PC-3 (cell line): ENCODE measurements around the gene CCNB2. TPM values are rescaled to one million over a fixed set of nuclear protein-coding genes. Genes with fewer than 3 reads are reported as not detected.

Source experiments
- ATAC-seq: fragments of 200-7000 bp; cut with Tn5 transposase; 2 replicates; pipeline ENCODE4 v1.9.1; 2020; ENCODE audit warnings: mild to moderate bottlenecking, moderate library complexity
- BruUV-seq: library from RNA; stranded (reverse); fragments of 400-500 nt; replicated peaks from 2 replicates; lab custom pipeline; 2021; lab: Mats Ljungman, UMichigan
- CTCF ChIA-PET: fragments of 300-600 bp; sonication (Branson Sonifier 250); formaldehyde crosslinking; loops from one replicate; lab custom pipeline; 2022; ENCODE audit warnings: antibody characterized with exemption; lab: Charles Lee
- POLR2A ChIA-PET: fragments of 300-600 bp; sonication (Branson Sonifier 250); formaldehyde crosslinking; loops from one replicate; lab custom pipeline; 2022; ENCODE audit warnings: antibody characterized with exemption; ENCODE audit not compliant: unreplicated experiment; lab: Charles Lee
- DNase-seq: peaks from one replicate; pipeline ENCODE4 v3.0.0-alpha.2; 2015
- H2AFZ ChIP-seq: fragments of 300-600 bp; sonication (generic); 2 replicates; pipeline ENCODE4 v1.6.0; 2016; ENCODE audit warnings: antibody characterized with exemption, low read length
- H3F3A ChIP-seq: fragments of 300-600 bp; sonication (generic); one replicate; pipeline ENCODE4 v1.6.0; 2017; ENCODE audit warnings: antibody characterized with exemption, low read length, control low read depth, mild to moderate bottlenecking; ENCODE audit not compliant: unreplicated experiment
- H3K27ac ChIP-seq: fragments of 300-600 bp; sonication (generic); 2 replicates; pipeline ENCODE4 v1.5.1; 2016; ENCODE audit warnings: mild to moderate bottlenecking, low read length
- H3K27me3 ChIP-seq: fragments of 300-600 bp; sonication (generic); 2 replicates; pipeline ENCODE4 v1.6.1; 2016; ENCODE audit warnings: low read length, mixed read lengths
- H3K36me3 ChIP-seq: fragments of 300-600 bp; sonication (generic); 2 replicates; pipeline ENCODE4 v1.6.1; 2016; ENCODE audit warnings: low read depth, mixed run types, low read length, mixed read lengths
- H3K4me1 ChIP-seq: fragments of 300-600 bp; sonication (generic); 2 replicates; pipeline ENCODE4 v1.5.1; 2016; ENCODE audit warnings: low read length; ENCODE audit not compliant: insufficient read depth
- H3K4me2 ChIP-seq: fragments of 300-600 bp; sonication (generic); 2 replicates; pipeline ENCODE4 v1.6.0; 2016; ENCODE audit warnings: low read length
- H3K4me3 ChIP-seq: fragments of 300-600 bp; sonication (generic); 2 replicates; pipeline ENCODE4 v1.5.1; 2016; ENCODE audit warnings: mild to moderate bottlenecking, low read length, mixed read lengths
- H3K79me2 ChIP-seq: fragments of 300-600 bp; sonication (generic); 2 replicates; pipeline ENCODE4 v1.6.1; 2017; ENCODE audit warnings: low read length, mixed read lengths
- H3K9ac ChIP-seq: fragments of 300-600 bp; sonication (generic); 2 replicates; pipeline ENCODE4 v1.6.0; 2016; ENCODE audit warnings: mild to moderate bottlenecking, low read length
- H3K9me2 ChIP-seq: fragments of 300-600 bp; sonication (generic); replicated peaks from 2 replicates; pipeline ENCODE4 v1.6.1; 2016; ENCODE audit warnings: mixed run types, low read length, mixed read lengths
- H3K9me3 ChIP-seq: fragments of 300-600 bp; sonication (generic); 2 replicates; pipeline ENCODE4 v1.6.1; 2016; ENCODE audit warnings: low read length, mixed read lengths
- H4K20me1 ChIP-seq: fragments of 300-600 bp; sonication (generic); 2 replicates; pipeline ENCODE4 v1.6.1; 2016; ENCODE audit warnings: low read length, mixed read lengths
- EZH2 ChIP-seq: fragments of 300-600 bp; sonication (generic); IDR thresholded peaks from one replicate; pipeline ENCODE4 v1.6.1; 2017; ENCODE audit warnings: antibody characterized with exemption, mild to moderate bottlenecking, low read length; ENCODE audit not compliant: unreplicated experiment
- EZH2phosphoT487 ChIP-seq: fragments of 300-600 bp; sonication (generic); IDR thresholded peaks from 2 replicates; pipeline ENCODE4 v1.6.1; 2018; ENCODE audit warnings: mild to moderate bottlenecking, antibody characterized with exemption, low read length, borderline replicate concordance
- intact Hi-C: fragments of 100-400 bp; cut with micrococcal nuclease; formaldehyde crosslinking; loops from 2 replicates; pipeline ENCODE4 v1.9.0; 2023
- total RNA-seq: library from RNA; depleted of rRNA; stranded (reverse); fragments of >200 nt; gene quantifications from 2 replicates; pipeline ENCODE4 v1.2.3, GENCODE V29; 2014
- TF ChIP-seq, protein P1 (sequence below): fragments of 300-600 bp; sonication (generic); conservative IDR thresholded peaks from 2 replicates; pipeline ENCODE4 v1.5.1; 2017; ENCODE audit warnings: antibody characterized with exemption, low read depth, mild to moderate bottlenecking, low read length

CCNB2 gene
- total RNA-seq, 1 experiment from 2014 or later, result 61.7 TPM

DNA sequence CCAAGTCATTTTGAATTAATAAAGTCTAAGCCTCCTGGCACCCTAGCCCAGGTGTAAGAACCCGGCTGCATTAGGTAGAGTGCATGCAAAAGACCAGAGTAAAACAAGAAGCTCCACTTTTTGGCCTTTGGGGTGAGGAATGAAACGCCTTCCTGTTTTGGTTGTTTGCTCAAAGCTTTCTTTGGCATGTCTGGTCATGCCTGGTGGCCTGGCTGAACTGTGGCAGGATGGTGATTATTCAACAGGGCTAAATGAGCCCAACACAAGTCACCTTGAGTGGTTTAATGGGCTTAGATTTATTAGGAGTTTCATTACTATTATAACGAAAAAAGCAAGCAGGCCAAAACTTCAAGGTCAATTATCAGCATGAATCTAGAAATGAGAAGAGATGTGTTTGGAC, 60.8 kb downstream of the CCNB2 start:
- Histone ChIP-seq H3K9ac (no peak overlapping the region), H3K36me3 (peaks cover 11% of the 10 kb centered on the region), H3K9me2 (no peaks in the 10 kb centered on the region), H2AFZ (no peak overlapping the region), H3K4me1 (peaks cover 26% of the 10 kb centered on the region), H3F3A (no peaks in the 10 kb centered on the region), H3K9me3 (no peaks in the 10 kb centered on the region), H4K20me1 (no peaks in the 10 kb centered on the region), H3K79me2 (no peaks in the 10 kb centered on the region), H3K27ac (no peak overlapping the region), H3K4me3 (no peak overlapping the region), H3K4me2 (no peak overlapping the region), H3K27me3 (no peaks in the 10 kb centered on the region)
- intact Hi-C loops, result no loop called here
- peak; percentile 23 for DNase-seq
- no TSS peak for BruUV-seq
- CTCF ChIA-PET, result no interaction called here
- POLR2A ChIA-PET, result no interaction called here
- ATAC-seq, result no peak
- TF ChIP-seq, protein P1, sequence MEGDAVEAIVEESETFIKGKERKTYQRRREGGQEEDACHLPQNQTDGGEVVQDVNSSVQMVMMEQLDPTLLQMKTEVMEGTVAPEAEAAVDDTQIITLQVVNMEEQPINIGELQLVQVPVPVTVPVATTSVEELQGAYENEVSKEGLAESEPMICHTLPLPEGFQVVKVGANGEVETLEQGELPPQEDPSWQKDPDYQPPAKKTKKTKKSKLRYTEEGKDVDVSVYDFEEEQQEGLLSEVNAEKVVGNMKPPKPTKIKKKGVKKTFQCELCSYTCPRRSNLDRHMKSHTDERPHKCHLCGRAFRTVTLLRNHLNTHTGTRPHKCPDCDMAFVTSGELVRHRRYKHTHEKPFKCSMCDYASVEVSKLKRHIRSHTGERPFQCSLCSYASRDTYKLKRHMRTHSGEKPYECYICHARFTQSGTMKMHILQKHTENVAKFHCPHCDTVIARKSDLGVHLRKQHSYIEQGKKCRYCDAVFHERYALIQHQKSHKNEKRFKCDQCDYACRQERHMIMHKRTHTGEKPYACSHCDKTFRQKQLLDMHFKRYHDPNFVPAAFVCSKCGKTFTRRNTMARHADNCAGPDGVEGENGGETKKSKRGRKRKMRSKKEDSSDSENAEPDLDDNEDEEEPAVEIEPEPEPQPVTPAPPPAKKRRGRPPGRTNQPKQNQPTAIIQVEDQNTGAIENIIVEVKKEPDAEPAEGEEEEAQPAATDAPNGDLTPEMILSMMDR, result no peak
- TF ChIP-seq EZH2, result no peak
- TF ChIP-seq EZH2phosphoT487, result no peak

DNA sequence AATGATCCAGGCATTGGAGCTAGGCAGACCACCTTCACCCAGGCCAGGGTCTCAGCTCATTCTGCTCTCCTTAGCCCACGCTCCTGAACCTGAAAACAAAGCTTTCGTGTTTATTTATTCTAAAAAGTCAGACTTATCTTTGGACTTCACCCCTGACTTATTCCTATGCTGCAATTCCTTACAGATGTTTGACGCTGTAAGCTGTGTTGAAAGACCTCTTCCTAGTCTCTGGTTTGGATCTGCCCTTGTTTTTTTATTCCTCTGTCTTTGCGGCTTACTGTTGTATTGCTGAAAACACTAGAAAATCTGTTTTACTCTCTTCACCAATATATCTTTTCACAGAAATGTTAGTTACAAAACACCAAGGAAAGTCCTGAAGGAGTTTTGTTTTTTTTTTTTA, 61.2 kb downstream of the CCNB2 start:
- no peaks in the 10 kb centered on the region for H3K27me3 ChIP-seq
- no TSS peak for BruUV-seq
- no peak overlapping the region for H3K27ac ChIP-seq
- DNase-seq (no peak), ATAC-seq (no peak)
- H3F3A ChIP-seq, result no peaks in the 10 kb centered on the region
- CTCF ChIA-PET, result no interaction called here
- H3K4me2 ChIP-seq, result no peak overlapping the region
- POLR2A ChIA-PET, result no interaction called here
- no peaks in the 10 kb centered on the region for H3K9me2 ChIP-seq
- H3K4me1 ChIP-seq, result peaks cover 31% of the 10 kb centered on the region
- H3K9me3 ChIP-seq, result no peaks in the 10 kb centered on the region
- intact Hi-C loops, result no loop called here
- TF ChIP-seq EZH2 (no peak), EZH2phosphoT487 (no peak)
- TF ChIP-seq, protein P1, result no peak
- peaks cover 11% of the 10 kb centered on the region for H3K36me3 ChIP-seq
- no peak overlapping the region for H3K9ac ChIP-seq
- no peaks in the 10 kb centered on the region for H4K20me1 ChIP-seq
- H2AFZ ChIP-seq, result no peak overlapping the region
- H3K4me3 ChIP-seq, result no peak overlapping the region
- no peaks in the 10 kb centered on the region for H3K79me2 ChIP-seq

GRCh38 chr15:59166601-59167265, 61.8 kb downstream of the CCNB2 start:
- no peaks in the 10 kb centered on the region for H3K9me2 ChIP-seq
- H3K9ac ChIP-seq, result no peak overlapping the region
- no peak overlapping the region for H3K4me2 ChIP-seq
- no TSS peak for BruUV-seq
- intact Hi-C loops, result no loop called here
- no peaks in the 10 kb centered on the region for H4K20me1 ChIP-seq
- H3K27ac ChIP-seq, result no peak overlapping the region
- DNase-seq (no peak), ATAC-seq (no peak)
- ChIA-PET POLR2A (no interaction called here), CTCF (no interaction called here)
- H3K79me2 ChIP-seq, result no peaks in the 10 kb centered on the region
- TF ChIP-seq, protein P1, result no peak
- no peak for TF ChIP-seq EZH2phosphoT487
- TF ChIP-seq EZH2, result no peak
- no peaks in the 10 kb centered on the region for H3K9me3 ChIP-seq
- no peak overlapping the region for H2AFZ ChIP-seq
- peaks cover 8% of the 10 kb centered on the region for H3K36me3 ChIP-seq
- no peak overlapping the region for H3K4me3 ChIP-seq
- no peaks in the 10 kb centered on the region for H3K27me3 ChIP-seq
- peaks cover 36% of the 10 kb centered on the region for H3K4me1 ChIP-seq
- no peaks in the 10 kb centered on the region for H3F3A ChIP-seq
